GM04503 (cell line): ENCODE measurements around the gene CCDC40.

Source experiments
- DNase-seq: peaks from one replicate; pipeline ENCODE4 v3.0.0-alpha.2; 2012; ENCODE audit warnings: low read depth

Gene CCDC40

GRCh38 chr17:80000981-80001775, 35.3 kb upstream of the CCDC40 start:
- no peak for DNase-seq

- DNase-seq, result no peak
Measured at GRCh38 chr17:80002070-80002641, 34.3 kb upstream of the CCDC40 start.

- no peak for DNase-seq
Measured at GRCh38 chr17:80002690-80003490, 33.6 kb upstream of the CCDC40 start.

- DNase-seq, result no peak
Measured at GRCh38 chr17:80003969-80004368, 32.5 kb upstream of the CCDC40 start.

GRCh38 chr17:80005360-80006338, 30.8 kb upstream of the CCDC40 start:
- no peak for DNase-seq

GRCh38 chr17:80006339-80006720, 30.1 kb upstream of the CCDC40 start:
- DNase-seq, result no peak

GRCh38 chr17:80006811-80007752, 29.4 kb upstream of the CCDC40 start:
- DNase-seq, result no peak

- no peak for DNase-seq
Measured at GRCh38 chr17:80007939-80008338, 28.5 kb upstream of the CCDC40 start.

GRCh38 chr17:80008383-80008840, 28.0 kb upstream of the CCDC40 start:
- no peak for DNase-seq

GRCh38 chr17:80008848-80009247, 27.6 kb upstream of the CCDC40 start:
- no peak for DNase-seq

GRCh38 chr17:80009391-80010282, 26.8 kb upstream of the CCDC40 start:
- DNase-seq, result no peak

- no peak for DNase-seq
Measured at GRCh38 chr17:80010283-80010858, 26.1 kb upstream of the CCDC40 start.

GRCh38 chr17:80011989-80012555, 24.4 kb upstream of the CCDC40 start:
- no peak for DNase-seq

GRCh38 chr17:80012765-80013741, 23.4 kb upstream of the CCDC40 start:
- DNase-seq, result no peak

- no peak for DNase-seq
Measured at GRCh38 chr17:80017226-80018010, 19.0 kb upstream of the CCDC40 start.

- DNase-seq, result no peak
Measured at GRCh38 chr17:80018917-80019651, 17.4 kb upstream of the CCDC40 start.
